ENCODE measurements around the gene KRT25.

DNA sequence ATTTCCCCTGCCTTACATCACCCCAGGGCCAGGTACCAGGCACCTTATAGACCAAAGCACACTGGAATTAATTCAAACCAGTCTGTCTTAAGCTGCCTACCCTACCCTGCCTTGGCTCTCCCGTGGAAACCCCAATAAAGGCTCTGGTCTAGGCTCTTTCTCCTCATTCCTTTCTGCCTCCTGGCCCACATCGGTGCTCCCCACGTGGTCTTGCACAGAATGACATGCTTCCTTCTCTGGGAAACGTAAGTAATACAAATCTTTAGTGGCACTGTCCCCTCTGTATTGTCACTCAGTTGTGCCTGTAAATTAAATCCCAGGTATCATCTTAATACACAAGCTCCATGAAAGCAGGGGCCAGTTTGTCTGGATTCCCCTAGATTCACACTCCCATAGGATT is 16.6 kb downstream of the KRT25 start:
- TF ChIP-seq, protein P1, sequence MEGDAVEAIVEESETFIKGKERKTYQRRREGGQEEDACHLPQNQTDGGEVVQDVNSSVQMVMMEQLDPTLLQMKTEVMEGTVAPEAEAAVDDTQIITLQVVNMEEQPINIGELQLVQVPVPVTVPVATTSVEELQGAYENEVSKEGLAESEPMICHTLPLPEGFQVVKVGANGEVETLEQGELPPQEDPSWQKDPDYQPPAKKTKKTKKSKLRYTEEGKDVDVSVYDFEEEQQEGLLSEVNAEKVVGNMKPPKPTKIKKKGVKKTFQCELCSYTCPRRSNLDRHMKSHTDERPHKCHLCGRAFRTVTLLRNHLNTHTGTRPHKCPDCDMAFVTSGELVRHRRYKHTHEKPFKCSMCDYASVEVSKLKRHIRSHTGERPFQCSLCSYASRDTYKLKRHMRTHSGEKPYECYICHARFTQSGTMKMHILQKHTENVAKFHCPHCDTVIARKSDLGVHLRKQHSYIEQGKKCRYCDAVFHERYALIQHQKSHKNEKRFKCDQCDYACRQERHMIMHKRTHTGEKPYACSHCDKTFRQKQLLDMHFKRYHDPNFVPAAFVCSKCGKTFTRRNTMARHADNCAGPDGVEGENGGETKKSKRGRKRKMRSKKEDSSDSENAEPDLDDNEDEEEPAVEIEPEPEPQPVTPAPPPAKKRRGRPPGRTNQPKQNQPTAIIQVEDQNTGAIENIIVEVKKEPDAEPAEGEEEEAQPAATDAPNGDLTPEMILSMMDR (IDR thresholded peaks at IDR 0.05; ENCODE audit: low read depth, low read length, poor library complexity, severe bottlenecking) = no peak
- TF ChIP-seq EZH2phosphoT487 (IDR thresholded peaks at IDR 0.05; ENCODE audit: borderline replicate concordance, low read length) = no peak
